Neural crest cell (in vitro differentiated cells): Measurements from ENCODE around the gene RAPGEF5. TPM values are rescaled to one million over a fixed set of nuclear protein-coding genes. Genes with fewer than 3 reads are reported as not detected.

Experiments used
- DNase-seq: peaks from one replicate; pipeline ENCODE4 v3.0.0; 2021; ENCODE audit warnings: low read depth, mixed read lengths, low spot score
- H3K27ac Mint-ChIP-seq: one replicate; pipeline ENCODE4 v1.8.0; 2021; ENCODE audit warnings: mild to moderate bottlenecking, mixed read lengths; ENCODE audit not compliant: unreplicated experiment
- H3K27me3 Mint-ChIP-seq: 2 replicates; pipeline ENCODE4 v1.8.0; 2021; ENCODE audit warnings: low read depth, mild to moderate bottlenecking, mixed read lengths
- H3K36me3 Mint-ChIP-seq: 2 replicates; pipeline ENCODE4 v1.8.0; 2021; ENCODE audit warnings: low read depth, mild to moderate bottlenecking, mixed read lengths
- H3K4me1 Mint-ChIP-seq: 2 replicates; pipeline ENCODE4 v1.8.0; 2021; ENCODE audit warnings: mixed read lengths
- H3K4me3 Mint-ChIP-seq: one replicate; pipeline ENCODE4 v1.8.0; 2021; ENCODE audit warnings: mild to moderate bottlenecking, mixed read lengths
- H3K9me3 Mint-ChIP-seq: 2 replicates; pipeline ENCODE4 v1.8.0; 2021; ENCODE audit warnings: mixed read lengths
- CTCF ChIP-seq: fragments of 200-600 bp; sonication (generic); conservative IDR thresholded peaks from 2 replicates; pipeline ENCODE4 v1.5.0; 2021; ENCODE audit warnings: antibody characterized with exemption, mild to moderate bottlenecking
- total RNA-seq: library from RNA; stranded (reverse); gene quantifications from 2 replicates; pipeline ENCODE4 v1.2.1, GENCODE V29; 2021

RAPGEF5 gene
- total RNA-seq, 1 donor from 2014 or later: 6.0 TPM

GRCh38 chr7:22182149-22182548, 174.8 kb downstream of the RAPGEF5 start:
- Mint-ChIP-seq H3K36me3 (peaks cover 10% of the 10 kb centered on the region), H3K9me3 (peaks cover 9% of the 10 kb centered on the region), H3K4me3 (no peak overlapping the region), H3K4me1 (peaks cover 10% of the 10 kb centered on the region), H3K27me3 (no peaks in the 10 kb centered on the region), H3K27ac (no peak overlapping the region)
- no peak for TF ChIP-seq CTCF
- no peak for DNase-seq

- no peak for DNase-seq
- no peak overlapping the region for H3K27ac Mint-ChIP-seq
- no peak overlapping the region for H3K4me3 Mint-ChIP-seq
- H3K36me3 Mint-ChIP-seq: peaks cover 10% of the 10 kb centered on the region
- peaks cover 9% of the 10 kb centered on the region for H3K9me3 Mint-ChIP-seq
- no peaks in the 10 kb centered on the region for H3K27me3 Mint-ChIP-seq
- peaks cover 10% of the 10 kb centered on the region for H3K4me1 Mint-ChIP-seq
- TF ChIP-seq CTCF: no peak
Observed at GRCh38 chr7:22181663-22182062, 175.3 kb downstream of the RAPGEF5 start.

DNA sequence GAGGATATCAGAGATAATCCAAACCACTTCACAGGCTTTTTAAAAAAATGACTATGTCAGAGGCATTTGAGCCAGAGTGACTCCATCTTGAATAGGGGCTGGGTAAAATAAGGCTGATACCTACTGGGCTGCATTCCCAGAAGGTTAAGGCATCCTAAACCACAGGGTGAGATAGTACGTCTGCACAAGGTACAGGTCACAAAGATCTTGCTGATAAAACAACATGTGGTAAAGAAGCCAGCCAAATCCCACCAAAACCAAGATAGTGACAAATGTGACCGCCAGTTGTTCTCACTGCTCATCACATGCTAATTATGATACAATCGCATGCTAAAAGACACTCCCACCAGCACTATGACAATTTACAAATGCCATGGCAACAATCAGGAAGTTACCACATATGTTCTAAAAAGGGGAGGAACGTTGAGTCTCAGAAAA, 177.5 kb downstream of the RAPGEF5 start:
- H3K27me3 Mint-ChIP-seq: no peaks in the 10 kb centered on the region
- H3K27ac Mint-ChIP-seq: no peak overlapping the region
- DNase-seq: no peak
- TF ChIP-seq CTCF: no peak
- peaks cover 10% of the 10 kb centered on the region for H3K4me1 Mint-ChIP-seq
- H3K36me3 Mint-ChIP-seq: peaks cover 10% of the 10 kb centered on the region
- H3K9me3 Mint-ChIP-seq: peaks cover 9% of the 10 kb centered on the region
- no peak overlapping the region for H3K4me3 Mint-ChIP-seq

DNA sequence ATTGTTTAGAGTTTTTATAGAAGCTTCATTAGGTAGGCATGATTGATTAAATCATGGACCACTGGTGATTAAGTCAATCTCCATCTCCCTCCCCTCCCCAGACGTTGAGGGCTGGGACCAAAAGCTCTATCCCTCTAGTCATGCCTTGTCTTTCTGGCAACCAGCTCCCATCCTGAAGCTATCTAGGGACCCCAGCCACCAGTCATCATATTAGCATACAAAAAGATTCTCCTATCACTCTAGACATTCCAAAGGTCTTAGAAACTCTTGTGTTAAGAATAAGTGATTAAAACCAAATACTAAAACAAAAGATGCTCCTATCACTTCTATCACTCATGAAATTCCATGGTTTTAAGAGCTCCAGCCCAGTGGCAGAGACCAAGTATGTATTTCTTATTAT, 178.2 kb downstream of the RAPGEF5 start:
- TF ChIP-seq CTCF: no peak
- Mint-ChIP-seq H3K27me3 (no peaks in the 10 kb centered on the region), H3K4me3 (no peak overlapping the region), H3K9me3 (peaks cover 9% of the 10 kb centered on the region), H3K27ac (no peak overlapping the region), H3K36me3 (peaks cover 10% of the 10 kb centered on the region), H3K4me1 (peaks cover 10% of the 10 kb centered on the region)
- DNase-seq: no peak

- no peak for DNase-seq
- peaks cover 6% of the 10 kb centered on the region for H3K4me1 Mint-ChIP-seq
Observed at GRCh38 chr7:22176791-22177412, 180.1 kb downstream of the RAPGEF5 start.

More at GRCh38 chr7:22176791-22177412, 180.1 kb downstream of the RAPGEF5 start:
- H3K27ac Mint-ChIP-seq: no peak overlapping the region
- H3K27me3 Mint-ChIP-seq: no peaks in the 10 kb centered on the region
- no peak for TF ChIP-seq CTCF
- no peak overlapping the region for H3K4me3 Mint-ChIP-seq
- peaks cover 10% of the 10 kb centered on the region for H3K36me3 Mint-ChIP-seq
- H3K9me3 Mint-ChIP-seq: peaks cover 9% of the 10 kb centered on the region
